Adipocyte (in vitro differentiated cells): ENCODE data around the gene FOLH1.
"Not testable (repeated sequence)": the region's sequence is repeated elsewhere in the genome, so short reads cannot be mapped to it uniquely, and the experiment has no call there.

ENCODE experiments used
- DNase-seq: peaks from one replicate; pipeline ENCODE4 v3.0.0-alpha.2; 2015; ENCODE audit warnings: low read depth
- H3K27me3 ChIP-seq: replicated peaks from 2 replicates; pipeline ENCODE4 v1.7.0; 2013; ENCODE audit warnings: mild to moderate bottlenecking, low read length, moderate library complexity; ENCODE audit not compliant: control insufficient read depth, insufficient read depth
- H3K36me3 ChIP-seq: 2 replicates; pipeline ENCODE4 v1.7.0; 2013; ENCODE audit warnings: low read length, mild to moderate bottlenecking, moderate library complexity; ENCODE audit not compliant: control insufficient read depth, insufficient read depth, severe bottlenecking
- H3K4me1 ChIP-seq: 2 replicates; pipeline ENCODE4 v1.7.0; 2013; ENCODE audit warnings: mild to moderate bottlenecking, low read length, moderate library complexity; ENCODE audit not compliant: control insufficient read depth, insufficient read depth
- H3K4me3 ChIP-seq: 2 replicates; pipeline ENCODE4 v1.7.0; 2013; ENCODE audit warnings: mild to moderate bottlenecking, low read length, moderate library complexity
- H3K9ac ChIP-seq: 2 replicates; pipeline ENCODE4 v1.7.0; 2013; ENCODE audit warnings: mild to moderate bottlenecking, low read length, moderate library complexity
- H3K9me3 ChIP-seq: 2 replicates; pipeline ENCODE4 v1.7.0; 2013; ENCODE audit warnings: mild to moderate bottlenecking, low read length, moderate library complexity; ENCODE audit not compliant: control insufficient read depth

Gene FOLH1

DNA sequence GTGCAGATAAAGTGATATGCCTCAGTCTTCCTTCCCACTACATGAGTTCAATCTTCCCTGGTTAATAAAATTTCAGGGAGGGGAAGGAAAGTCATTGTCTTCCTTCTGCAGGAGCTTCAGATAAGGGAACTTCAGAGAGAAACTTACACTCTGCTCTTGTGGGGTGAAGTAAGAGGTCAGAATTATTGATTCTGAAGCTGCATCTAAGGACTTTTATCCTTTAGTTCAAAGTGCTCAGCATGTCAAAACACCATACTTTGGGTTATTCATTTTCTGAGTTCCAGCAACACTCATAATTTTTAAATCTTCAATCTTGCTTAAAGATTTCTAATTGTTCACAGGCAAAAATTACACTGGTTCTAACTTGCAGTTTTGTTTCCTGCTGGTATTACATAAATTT is 33.0 kb downstream of the FOLH1 start:
- H3K9ac ChIP-seq, H3K9me3 ChIP-seq, H3K4me3 ChIP-seq, H3K4me1 ChIP-seq, H3K36me3 ChIP-seq, H3K27me3 ChIP-seq, DNase-seq: not testable (repeated sequence)

DNA sequence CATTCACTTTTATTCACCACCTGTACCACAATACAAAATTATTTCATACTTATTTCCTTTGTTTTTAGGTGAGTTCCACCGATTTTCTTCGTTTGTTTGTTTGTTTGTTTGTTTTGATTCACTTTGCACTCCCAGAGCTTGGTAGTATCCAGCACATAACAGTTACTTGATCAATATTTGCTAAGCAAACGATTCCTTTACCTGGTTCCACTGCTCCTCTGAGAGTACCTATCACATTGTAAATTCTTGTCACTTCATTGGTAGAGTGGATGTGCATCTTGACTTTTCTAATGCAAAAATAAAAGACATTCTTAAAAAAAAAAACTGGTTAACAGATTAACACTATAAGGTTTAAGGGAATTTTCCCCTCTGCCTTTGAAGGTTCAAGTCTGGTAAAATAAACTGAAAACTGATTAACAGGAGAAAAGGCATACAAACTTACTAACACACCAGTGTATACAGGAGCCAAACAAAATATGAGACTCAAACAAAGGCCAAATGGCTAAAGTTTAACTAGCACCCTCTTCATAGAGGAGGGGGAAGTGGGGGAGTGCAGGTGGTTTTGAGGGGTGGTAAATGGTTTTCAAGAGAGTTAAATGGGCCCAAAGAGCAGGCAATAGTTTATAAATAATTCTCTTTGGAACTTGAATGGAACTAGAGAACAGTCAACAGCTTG is 33.6 kb downstream of the FOLH1 start:
- H3K27me3 ChIP-seq, H3K36me3 ChIP-seq, H3K9ac ChIP-seq, H3K4me3 ChIP-seq, H3K9me3 ChIP-seq, H3K4me1 ChIP-seq, DNase-seq: not testable (repeated sequence)

DNA sequence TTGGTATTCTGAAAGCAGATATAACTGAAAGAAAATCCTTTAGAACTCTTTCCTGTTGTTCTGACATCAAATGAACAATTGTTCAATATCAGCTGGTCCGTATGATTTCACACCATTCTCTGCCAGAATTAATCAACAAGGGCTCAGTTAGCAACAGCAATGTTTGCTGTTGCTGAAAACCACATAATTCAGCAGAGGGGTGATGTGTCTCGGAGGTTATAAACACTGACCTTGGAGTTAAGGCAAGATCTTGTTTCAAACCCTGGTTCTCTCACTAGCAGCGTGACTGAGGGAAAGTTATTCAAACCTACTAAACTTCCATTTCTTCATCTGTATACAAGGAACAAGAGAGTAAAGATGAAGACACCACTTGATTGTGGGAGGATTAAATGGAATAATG is 36.8 kb downstream of the FOLH1 start:
- H3K36me3 ChIP-seq, H3K9ac ChIP-seq, H3K27me3 ChIP-seq, H3K4me3 ChIP-seq, H3K4me1 ChIP-seq, H3K9me3 ChIP-seq, DNase-seq: not testable (repeated sequence)

- not testable (repeated sequence) for H3K4me3 ChIP-seq, H3K4me1 ChIP-seq, H3K9ac ChIP-seq, H3K9me3 ChIP-seq, H3K36me3 ChIP-seq, DNase-seq, H3K27me3 ChIP-seq
These were observed 38.8 kb downstream of the FOLH1 start for GRCh38 chr11:49169579-49169978.

DNA sequence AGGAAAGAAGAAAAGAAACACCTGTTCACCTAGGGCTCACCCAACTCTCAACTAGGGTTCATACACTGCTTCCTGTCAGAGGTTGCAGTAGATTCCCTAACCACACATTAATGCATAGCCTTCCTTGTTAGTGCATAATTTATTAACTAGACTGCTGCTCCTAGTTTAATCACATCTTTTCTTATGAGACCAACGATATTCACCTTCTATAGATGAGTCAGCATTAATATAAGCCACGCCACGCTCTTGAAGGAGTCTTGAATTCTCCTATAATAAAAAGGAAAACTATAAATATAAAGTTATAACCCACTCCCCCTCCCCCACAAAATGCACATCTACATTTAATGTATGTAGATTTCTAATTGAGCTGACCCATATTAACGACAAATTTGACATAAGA is 39.4 kb downstream of the FOLH1 start:
- DNase-seq, H3K27me3 ChIP-seq, H3K36me3 ChIP-seq, H3K4me1 ChIP-seq, H3K4me3 ChIP-seq, H3K9me3 ChIP-seq, H3K9ac ChIP-seq: not testable (repeated sequence)

GRCh38 chr11:49151211-49151610 is 57.2 kb downstream of the FOLH1 start:
- Histone ChIP-seq H3K4me1 (no peaks in the 10 kb centered on the region), H3K9me3 (no peaks in the 10 kb centered on the region), H3K36me3 (no peaks in the 10 kb centered on the region), H3K4me3 (no peak overlapping the region), H3K27me3 (no peaks in the 10 kb centered on the region), H3K9ac (no peak overlapping the region)
- DNase-seq, result no peak

DNA sequence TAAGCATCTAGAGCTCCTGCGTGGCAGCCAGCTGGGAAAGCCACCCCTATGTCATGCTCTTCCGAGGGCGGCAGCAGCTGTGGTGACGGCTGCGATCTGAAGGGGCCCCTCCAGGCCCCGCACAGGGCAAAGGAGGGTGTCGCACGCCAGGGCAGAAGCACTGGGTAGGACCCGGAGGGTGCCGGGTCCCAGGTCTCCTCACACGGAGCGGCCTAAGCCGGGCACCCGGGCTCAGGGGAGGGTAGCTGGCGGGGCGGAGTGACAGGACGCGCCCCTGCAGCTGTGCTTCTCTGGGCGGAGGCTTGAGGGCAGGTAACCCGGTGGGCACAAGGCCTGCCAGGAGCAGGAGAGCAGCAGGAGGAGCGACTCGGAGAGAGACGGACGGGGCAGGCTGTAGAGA is 106.0 kb downstream of the FOLH1 start:
- H3K36me3 ChIP-seq, H3K9me3 ChIP-seq: not testable (repeated sequence)

More for the DNA sequence above, 106.0 kb downstream of the FOLH1 start:
- H3K27me3 ChIP-seq, H3K9ac ChIP-seq, H3K4me1 ChIP-seq, H3K4me3 ChIP-seq, DNase-seq: not testable (repeated sequence)
